SK-N-SH (cell line): Measurements from ENCODE around the gene NAV2. TPM values are rescaled to one million over a fixed set of nuclear protein-coding genes. Genes with fewer than 3 reads are reported as not detected.
A peak's percentile ranks its signal among the peaks of the same experiment; 100 is the strongest.

Experiments
- CTCF ChIA-PET: fragments of 300-600, 350-600 bp; formaldehyde crosslinking; extraction: SDS; loops from one replicate; lab custom pipeline; 2021; lab: Yijun Ruan, JAX
- POLR2A ChIA-PET: fragments of 350-600 bp; sonication (Branson Sonifier 250); formaldehyde crosslinking; extraction: SDS; loops from one replicate; lab custom pipeline; 2020; ENCODE audit warnings: antibody characterized with exemption, inconsistent platforms; lab: Yijun Ruan, JAX
- DNase-seq: peaks from one replicate; pipeline ENCODE4 v3.0.0; 2012
- H2AFZ ChIP-seq: fragments of 200-600 bp; sonication (generic); 2 replicates; pipeline ENCODE4 v1.8.1; 2016; ENCODE audit warnings: antibody characterized with exemption, mild to moderate bottlenecking, low read depth
- H3F3A ChIP-seq: fragments of 200-600 bp; sonication (generic); replicated peaks from 2 replicates; pipeline ENCODE3; 2016; ENCODE audit warnings: antibody characterized with exemption, mild to moderate bottlenecking; ENCODE audit not compliant: insufficient read depth
- H3K27ac ChIP-seq, 2 experiments: fragments of 200-500 bp in 1 of 2; fragments of 200-600 bp in 1 of 2; sonication (Bioruptor generic) in 1 of 2; sonication (generic), shearing (Covaris generic) in 1 of 2; 2 replicates each; pipeline versions ENCODE4 v1.5.1 to v1.6.1; 2014 to 2016; ENCODE audit warnings: low read depth in 2 of 2, inconsistent platforms in 1 of 2, low read length in 1 of 2, mild to moderate bottlenecking in 1 of 2, mixed read lengths in 1 of 2
- H3K27me3 ChIP-seq: fragments of 200-600 bp; sonication (generic), shearing (Covaris generic); 2 replicates; pipeline ENCODE4 v1.6.1; 2016; ENCODE audit warnings: mixed run types; ENCODE audit not compliant: insufficient read depth
- H3K36me3 ChIP-seq, 2 experiments: fragments of 200-500 bp in 1 of 2; fragments of 200-600 bp in 1 of 2; sonication (Bioruptor generic) in 1 of 2; sonication (generic) in 1 of 2; replicated peaks in 1 of 2; 2 replicates each; pipeline versions ENCODE3 to v1.5.1; 2014 to 2016; ENCODE audit warnings: low read length in 1 of 2, mild to moderate bottlenecking in 1 of 2; ENCODE audit not compliant: insufficient read depth in 2 of 2, control insufficient read depth in 1 of 2
- H3K4me1 ChIP-seq, 2 experiments: fragments of 200-500 bp in 1 of 2; fragments of 200-600 bp in 1 of 2; sonication (Bioruptor generic) in 1 of 2; sonication (generic), shearing (Covaris generic) in 1 of 2; 2 replicates each; pipeline versions ENCODE4 v1.5.1 to v1.6.1; 2014 to 2016; ENCODE audit warnings: low read depth in 1 of 2, low read length in 1 of 2, mixed run types in 1 of 2; ENCODE audit not compliant: insufficient read depth in 2 of 2, control insufficient read depth in 1 of 2
- H3K4me2 ChIP-seq: fragments of 200-600 bp; sonication (generic), shearing (Covaris generic); 2 replicates; pipeline ENCODE4 v1.6.1; 2017; ENCODE audit warnings: mixed run types
- H3K4me3 ChIP-seq, 2 experiments: fragments of 200-500 bp in 1 of 2; fragments of 200-600 bp in 1 of 2; sonication (Bioruptor generic) in 1 of 2; sonication (generic), shearing (Covaris generic) in 1 of 2; 2 replicates each; pipeline versions ENCODE4 v1.5.1 to v1.8.1; 2014 to 2016; ENCODE audit warnings: low read depth in 2 of 2, inconsistent platforms in 1 of 2, low read length in 1 of 2, mild to moderate bottlenecking in 1 of 2, mixed read lengths in 1 of 2, moderate library complexity in 1 of 2
- H3K79me2 ChIP-seq: fragments of 200-600 bp; sonication (generic); 2 replicates; pipeline ENCODE4 v1.8.1; 2017; ENCODE audit warnings: mild to moderate bottlenecking; ENCODE audit not compliant: insufficient read depth
- H3K9ac ChIP-seq: fragments of 200-600 bp; sonication (generic); 2 replicates; pipeline ENCODE4 v1.6.1; 2017; ENCODE audit warnings: mixed run types
- H3K9me2 ChIP-seq: fragments of 200-600 bp; sonication (generic); 2 replicates; pipeline ENCODE4 v1.6.1; 2017; ENCODE audit warnings: mixed run types
- H3K9me3 ChIP-seq: fragments of 200-600 bp; sonication (generic); 2 replicates; pipeline ENCODE4 v1.6.1; 2017; ENCODE audit warnings: mixed run types, mild to moderate bottlenecking, moderate library complexity
- H4K20me1 ChIP-seq: fragments of 200-600 bp; sonication (generic); 2 replicates; pipeline ENCODE4 v1.6.1; 2017; ENCODE audit warnings: mild to moderate bottlenecking, mixed run types; ENCODE audit not compliant: insufficient read depth
- ELF1 ChIP-seq: IDR thresholded peaks from 2 replicates; pipeline ENCODE4 v1.4.0; 2012
- GABPA ChIP-seq: IDR thresholded peaks from 2 replicates; pipeline ENCODE4 v1.4.0; 2012; ENCODE audit warnings: low read depth, mild to moderate bottlenecking
- MAX ChIP-seq: IDR thresholded peaks from 2 replicates; pipeline ENCODE4 v1.4.0; 2012; ENCODE audit warnings: low read depth
- MEF2A ChIP-seq: IDR thresholded peaks from 2 replicates; pipeline ENCODE4 v1.4.0; 2012; ENCODE audit warnings: low read depth, borderline replicate concordance
- NFIC ChIP-seq: IDR thresholded peaks from 2 replicates; pipeline ENCODE4 v1.4.0; 2012; ENCODE audit warnings: borderline replicate concordance
- PBX3 ChIP-seq: IDR thresholded peaks from 2 replicates; pipeline ENCODE4; 2012
- REST ChIP-seq: IDR thresholded peaks from 2 replicates; pipeline ENCODE4 v1.6.1; 2012; ENCODE audit warnings: mild to moderate bottlenecking, low read depth, low read length, moderate library complexity
- SIN3A ChIP-seq: IDR thresholded peaks from 2 replicates; pipeline ENCODE4 v1.6.1; 2012; ENCODE audit warnings: low read depth, mild to moderate bottlenecking, low read length, moderate library complexity, borderline replicate concordance
- SMC3 ChIP-seq: IDR thresholded peaks from 2 replicates; pipeline ENCODE4 v1.6.1; 2012; ENCODE audit warnings: low read depth, low read length, improper control_type of control experiment
- TAF1 ChIP-seq: IDR thresholded peaks from 2 replicates; pipeline ENCODE4 v1.6.1; 2012; ENCODE audit warnings: low read depth, mild to moderate bottlenecking, low read length, moderate library complexity, borderline replicate concordance
- TCF12 ChIP-seq: IDR thresholded peaks from 2 replicates; pipeline ENCODE4 v1.4.0; 2012
- TEAD4 ChIP-seq: IDR thresholded peaks from 2 replicates; pipeline ENCODE4 v1.4.0; 2012; ENCODE audit warnings: mild to moderate bottlenecking, borderline replicate concordance; ENCODE audit not compliant: insufficient read depth
- USF1 ChIP-seq: IDR thresholded peaks from 2 replicates; pipeline ENCODE4 v1.4.0; 2012; ENCODE audit warnings: low read depth, borderline replicate concordance
- YY1 ChIP-seq: IDR thresholded peaks from 2 replicates; pipeline ENCODE4 v1.4.0; 2012; ENCODE audit warnings: low read depth, mild to moderate bottlenecking
- WGBS: methylation state at CpG from one replicate; pipeline ENCODE4 v1.1.6; 2017; ENCODE audit warnings: low lambda C conversion rate; 5-methylcytosine and 5-hydroxymethylcytosine counted together
- polyA plus RNA-seq, 3 experiments: library from polyadenylated mRNA; depleted of rRNA; stranded (reverse); fragments of >200 nt; gene quantifications; 2 replicates each; pipeline ENCODE4 v1.2.3, GENCODE V29; 2012

NAV2 gene
- polyA plus RNA-seq, 1 of the 3 experiments (the other 2 are of a cell fraction), result 26.2 TPM

- WGBS, result 85% methylated on average over 11 of the region's 11 CpGs
- Histone ChIP-seq H2AFZ (no peak overlapping the region), H3K27ac (peak overlapping the region; percentile 6 to 51; a peak in 1 of 4 replicates), H3K9me3 (no peaks in the 10 kb centered on the region), H3K9me2 (no peaks in the 10 kb centered on the region), H3K4me2 (no peak overlapping the region), H3K27me3 (no peaks in the 10 kb centered on the region), H3K4me1 (peaks cover under 1 to 43% of the 10 kb centered on the region in 2 experiments; a peak in 2 of 4 replicates), H3K9ac (no peak overlapping the region), H4K20me1 (peaks cover 4% of the 10 kb centered on the region; the same call in 1 of the 2 replicates), H3K79me2 (peaks cover 78% of the 10 kb centered on the region; the same call in 1 of the 2 replicates), H3K4me3 (no peak overlapping the region), H3F3A (peaks cover 12% of the 10 kb centered on the region), H3K36me3 (peaks cover 69 to 88% of the 10 kb centered on the region in 2 experiments)
- ChIA-PET POLR2A (interaction anchor here (0.7 kb wide), 1 partner anchor 523 kb away, joined by 7 read pairs; no protein-coding TSS in a partner anchor), CTCF (interaction anchor here (1.1 to 1.7 kb wide), 2 partner anchors 19 to 140 kb away, joined by 3 to 5 read pairs; no protein-coding TSS in a partner anchor)
- no peak for DNase-seq
- TF ChIP-seq NFIC, result no peak
- TF ChIP-seq MAX, result no peak
- TF ChIP-seq REST, result no peak
- no peak for TF ChIP-seq GABPA
- no peak for TF ChIP-seq YY1
- no peak for TF ChIP-seq MEF2A
- TF ChIP-seq PBX3, result no peak
- no peak for TF ChIP-seq SIN3A
- TF ChIP-seq USF1, result no peak
- TF ChIP-seq TAF1, result no peak
- no peak for TF ChIP-seq TEAD4
- TF ChIP-seq TCF12, result no peak
- TF ChIP-seq SMC3, result no peak
- no peak for TF ChIP-seq ELF1
These were observed 330.2 kb downstream of the NAV2 start for GRCh38 chr11:20042811-20043341.
